HG02798 (cell line): ENCODE data around the gene MCRIP2.

Experiments
- ATAC-seq: cut with Tn5 transposase; IDR thresholded peaks from one replicate; pipeline ENCODE4 v1.9.1; 2021; ENCODE audit warnings: mild to moderate bottlenecking; ENCODE audit not compliant: unreplicated experiment, poor library complexity

MCRIP2 gene

GRCh38 chr16:647173-647902 is 5.7 kb downstream of the MCRIP2 start:
- ATAC-seq = no peak

- ATAC-seq = no peak
These were observed 6.6 kb downstream of the MCRIP2 start for GRCh38 chr16:648071-648780.

GRCh38 chr16:648781-649589 is 7.4 kb downstream of the MCRIP2 start, which contains the start of gene WDR90:
TSS of gene WDR90 (plus strand) at chr16:649365. CDS start at chr16:649417, 52 bp downstream.
- ATAC-seq = peak; percentile 87

- peak; percentile 12 for ATAC-seq
These were observed 8.0 kb downstream of the MCRIP2 start for GRCh38 chr16:649631-650030.

GRCh38 chr16:651844-652243 is 10.2 kb downstream of the MCRIP2 start:
- ATAC-seq = no peak

- ATAC-seq = no peak
These were observed 11.1 kb downstream of the MCRIP2 start for GRCh38 chr16:652454-653305.

GRCh38 chr16:654034-654433 is 12.4 kb downstream of the MCRIP2 start:
- no peak for ATAC-seq

- ATAC-seq = no peak
These were observed 15.9 kb downstream of the MCRIP2 start for GRCh38 chr16:657487-657886.

GRCh38 chr16:658679-659571 is 17.3 kb downstream of the MCRIP2 start:
- no peak for ATAC-seq

GRCh38 chr16:659618-660017 is 18.0 kb downstream of the MCRIP2 start:
- ATAC-seq = no peak

- no peak for ATAC-seq
These were observed 18.5 kb downstream of the MCRIP2 start for GRCh38 chr16:660132-660458.

- ATAC-seq = peak; percentile 63
These were observed 19.0 kb downstream of the MCRIP2 start for GRCh38 chr16:660459-661183.

- no peak for ATAC-seq
These were observed 19.7 kb downstream of the MCRIP2 start for GRCh38 chr16:661184-661821.

- ATAC-seq = no peak
These were observed 20.5 kb downstream of the MCRIP2 start for GRCh38 chr16:662095-662494.

GRCh38 chr16:662597-662996 is 21.0 kb downstream of the MCRIP2 start:
- no peak for ATAC-seq

GRCh38 chr16:666572-666971 is 24.9 kb downstream of the MCRIP2 start:
- ATAC-seq = no peak

GRCh38 chr16:667113-667779 is 25.6 kb downstream of the MCRIP2 start:
- ATAC-seq = no peak
